Left ventricle myocardium inferior (tissue), 1 donor: ENCODE data around the gene STK36. TPM values are rescaled to one million over a fixed set of nuclear protein-coding genes. Genes with fewer than 3 reads are reported as not detected.

Experiments used
- DNase-seq: peaks from one replicate; pipeline ENCODE4 v3.0.0-alpha.2; 2020
- H3K27ac ChIP-seq: fragments of 200-600 bp; replicated peaks from 2 replicates; pipeline ENCODE4 v1.8.0; 2021
- H3K27me3 ChIP-seq: fragments of 200-600 bp; 2 replicates; pipeline ENCODE4 v1.8.0; 2021; ENCODE audit warnings: low read depth
- H3K36me3 ChIP-seq: fragments of 200-600 bp; 2 replicates; pipeline ENCODE4 v1.8.0; 2021
- H3K4me1 ChIP-seq: fragments of 200-600 bp; 2 replicates; pipeline ENCODE4 v1.8.0; 2021
- H3K4me3 ChIP-seq: fragments of 200-600 bp; 2 replicates; pipeline ENCODE4 v1.8.0; 2021; ENCODE audit warnings: mild to moderate bottlenecking, moderate library complexity
- H3K9me3 ChIP-seq: fragments of 200-600 bp; replicated peaks from 2 replicates; pipeline ENCODE4 v1.8.0; 2021
- CTCF ChIP-seq: fragments of 200-600 bp; IDR thresholded peaks from 2 replicates; pipeline ENCODE4 v1.8.0; 2021; ENCODE audit warnings: antibody characterized with exemption, mild to moderate bottlenecking, borderline replicate concordance
- intact Hi-C: fragments of 100-400 bp; cut with micrococcal nuclease; formaldehyde crosslinking; loops from one replicate; pipeline ENCODE4 v1.11.0; 2022
- total RNA-seq: library from RNA; stranded (reverse); fragmentation: NEBNext Ultra II Directional; extraction: Animal tissue kit (Norgen Biotek cat#: 25700); gene quantifications from one replicate; pipeline ENCODE4 v1.2.1, GENCODE V29; 2021
- donor health status: DM: no; HTN: yes; CAD: no; lungs with severe emphysema.

Gene STK36
- total RNA-seq, 1 donor from 2014 or later: 7.4 TPM

GRCh38 chr2:218746960-218747359 is 75.1 kb downstream of the STK36 start:
- no peak for TF ChIP-seq CTCF
- no peak overlapping the region for H3K4me3 ChIP-seq
- H3K9me3 ChIP-seq: no peaks in the 10 kb centered on the region
- no peaks in the 10 kb centered on the region for H3K27me3 ChIP-seq
- DNase-seq: no peak
- H3K27ac ChIP-seq: peak overlapping the region; percentile 76
- intact Hi-C loops: no loop called here
- H3K36me3 ChIP-seq: peaks cover 58% of the 10 kb centered on the region
- peaks cover 28% of the 10 kb centered on the region for H3K4me1 ChIP-seq

GRCh38 chr2:218748741-218749441 is 77.0 kb downstream of the STK36 start:
- peaks cover 71% of the 10 kb centered on the region for H3K36me3 ChIP-seq
- H3K9me3 ChIP-seq: no peaks in the 10 kb centered on the region
- H3K4me1 ChIP-seq: peaks cover 18% of the 10 kb centered on the region
- H3K4me3 ChIP-seq: no peak overlapping the region
- intact Hi-C loops: no loop called here
- H3K27ac ChIP-seq: no peak overlapping the region
- H3K27me3 ChIP-seq: no peaks in the 10 kb centered on the region
- no peak for DNase-seq
- no peak for TF ChIP-seq CTCF

Other genes starting within 250 kb of the STK36 start
- 5.7 TPM for gene USP37, start 103.7 kb upstream of the STK36 start, total RNA-seq
- 18.9 TPM for gene CNOT9, start 103.2 kb upstream of the STK36 start, total RNA-seq
- 0.99 TPM for gene PLCD4, start 64.2 kb upstream of the STK36 start, total RNA-seq
- 19.9 TPM for gene ZNF142, start 12.5 kb upstream of the STK36 start, total RNA-seq
- gene BCS1L, start 12.4 kb upstream of the STK36 start, total RNA-seq: 48.6 TPM
- gene RNF25, start 84 bp upstream of the STK36 start, total RNA-seq: 14.7 TPM
- 6.2 TPM for gene TTLL4, start 38.7 kb downstream of the STK36 start, total RNA-seq
- gene CYP27A1, start 110.1 kb downstream of the STK36 start, total RNA-seq: 6.7 TPM
- 0.14 TPM for gene PRKAG3, start 159.7 kb downstream of the STK36 start, total RNA-seq
- gene WNT6, start 187.7 kb downstream of the STK36 start, total RNA-seq: 1.0 TPM
- not detected for gene WNT10A, start 208.8 kb downstream of the STK36 start, total RNA-seq